Gastrocnemius medialis (tissue), 4 donors: Measurements from ENCODE around the gene DYSF. TPM values are rescaled to one million over a fixed set of nuclear protein-coding genes. Genes with fewer than 3 reads are reported as not detected.

ENCODE experiments used
- ATAC-seq, 2 donors: fragments of 150-250 bp; one replicate each; pipeline ENCODE4 v1.9.1; 2016
- DNase-seq, 2 donors: peaks; one replicate each; pipeline ENCODE4 v3.0.0-alpha.2; 2019
- H3K27ac ChIP-seq, 4 donors: fragments of 200-600 bp; sonication (generic); 1 replicate in 1 of 4; 2 replicates in 3 of 4; pipeline ENCODE4 v1.5.1; 2016 to 2018; ENCODE audit warnings: mild to moderate bottlenecking in 2 of 4, moderate library complexity in 1 of 4
- H3K27me3 ChIP-seq, 3 donors: fragments of 200-600 bp; sonication (generic) in 2 of 3; 1 replicate in 1 of 3; 2 replicates in 2 of 3; pipeline versions ENCODE4 v1.5.1 to v1.6.0; 2016 to 2019; ENCODE audit warnings: mild to moderate bottlenecking in 1 of 3, moderate library complexity in 1 of 3
- H3K36me3 ChIP-seq, 2 donors: fragments of 200-600 bp; sonication (generic) in 1 of 2; one replicate each; pipeline ENCODE4 v1.5.1; 2017 to 2018
- H3K4me1 ChIP-seq, 2 donors: fragments of 200-600 bp; sonication (generic) in 1 of 2; one replicate each; pipeline ENCODE4 v1.5.1; 2016 to 2017; ENCODE audit warnings: mild to moderate bottlenecking in 2 of 2
- H3K4me3 ChIP-seq, 4 donors: fragments of 200-600 bp; sonication (generic) in 3 of 4; 1 replicate in 1 of 4; 2 replicates in 3 of 4; pipeline ENCODE4 v1.5.1; 2016 to 2019; ENCODE audit warnings: mild to moderate bottlenecking in 2 of 4
- H3K9me3 ChIP-seq, 3 donors: fragments of 200-600 bp; sonication (generic) in 2 of 3; 1 replicate in 1 of 3; 2 replicates in 2 of 3; pipeline ENCODE4 v1.5.1; 2016 to 2019
- CTCF ChIP-seq, 5 experiments: fragments of 450-650 bp in 3 of 5; fragments of 200-600 bp in 2 of 5; sonication (generic) in 2 of 5; IDR thresholded peaks in 4 of 5; conservative IDR thresholded peaks in 1 of 5; 1 replicate in 4 of 5; 2 replicates in 1 of 5; pipeline ENCODE4 v1.5.1; 2016 to 2019; ENCODE audit warnings: antibody characterized with exemption in 5 of 5, mild to moderate bottlenecking in 3 of 5, moderate library complexity in 3 of 5
- POLR2A ChIP-seq, 2 donors: fragments of 450-650 bp; IDR thresholded peaks; one replicate each; pipeline ENCODE4 v1.6.1; 2017; ENCODE audit warnings: antibody characterized with exemption in 2 of 2, mild to moderate bottlenecking in 2 of 2, moderate library complexity in 2 of 2
- in situ Hi-C, 4 donors: fragments of 200-750 bp; cut with MboI; loops; one replicate each; pipeline versions ENCODE4 v1.15.0 to v1.8.0; 2017; ENCODE audit warnings: low sequenced_read_pairs in 4 of 4
- intact Hi-C: fragments of 100-400 bp; cut with DNase I; formaldehyde crosslinking; loops from one replicate; pipeline ENCODE4 v1.15.1; 2023; ENCODE audit warnings: low total_unique reads
- total RNA-seq, 4 donors: library from RNA; depleted of rRNA; stranded (reverse); fragments of >200 nt; gene quantifications; one replicate each; pipeline versions ENCODE4 v1.1.0 to v1.2.3, GENCODE V29; 2016

DYSF gene
- total RNA-seq, 4 donors from 2014 or later: 40.7 to 267 (median 153) TPM

- Histone ChIP-seq H3K27ac (no peak overlapping the region), H3K4me1 (no peaks in the 10 kb centered on the region), H3K4me3 (no peak overlapping the region), H3K9me3 (no peaks in the 10 kb centered on the region), H3K27me3 (no peaks in the 10 kb centered on the region), H3K36me3 (peaks cover 0 to 84% of the 10 kb centered on the region in 2 donors)
- TF ChIP-seq POLR2A (IDR thresholded peaks at IDR 0.05) (no peak), CTCF (IDR thresholded peaks at IDR 0.05 in 4 of 5, conservative IDR thresholded peaks at IDR 0.05 in 1 of 5) (no peak)
- intact Hi-C loops (no loop called here), in situ Hi-C loops (loop anchor here in 2 of 4 donors (25.0 kb wide), 1 partner anchor 1023 kb away; no protein-coding TSS in a partner anchor)
- DNase-seq (no peak), ATAC-seq (no peak)
Observed at GRCh38 chr2:71563872-71564271, 110.5 kb downstream of the DYSF start.

- in situ Hi-C loops (loop anchor here in 2 of 4 donors (25.0 kb wide), 1 partner anchor 1023 kb away; no protein-coding TSS in a partner anchor), intact Hi-C loops (no loop called here)
- Histone ChIP-seq H3K27ac (no peak overlapping the region), H3K27me3 (no peaks in the 10 kb centered on the region), H3K4me3 (no peak overlapping the region), H3K36me3 (peaks cover 0 to 85% of the 10 kb centered on the region in 2 donors), H3K9me3 (no peaks in the 10 kb centered on the region), H3K4me1 (no peaks in the 10 kb centered on the region)
- DNase-seq (no peak), ATAC-seq (no peak)
- TF ChIP-seq CTCF (IDR thresholded peaks at IDR 0.05 in 4 of 5, conservative IDR thresholded peaks at IDR 0.05 in 1 of 5) (no peak), POLR2A (IDR thresholded peaks at IDR 0.05) (no peak)
Observed at GRCh38 chr2:71564361-71564760, 111.0 kb downstream of the DYSF start.

GRCh38 chr2:71564790-71565189 lies 111.4 kb downstream of the DYSF start:
- no peak overlapping the region for H3K4me3 ChIP-seq
- no peak for ATAC-seq
- H3K27ac ChIP-seq: no peak overlapping the region
- in situ Hi-C loops (loop anchor here in 2 of 4 donors (25.0 kb wide), 1 partner anchor 1023 kb away; no protein-coding TSS in a partner anchor), intact Hi-C loops (no loop called here)
- no peaks in the 10 kb centered on the region for H3K27me3 ChIP-seq
- peaks cover 0 to 85% of the 10 kb centered on the region in 2 donors for H3K36me3 ChIP-seq
- no peak for DNase-seq
- no peaks in the 10 kb centered on the region for H3K4me1 ChIP-seq
- H3K9me3 ChIP-seq: no peaks in the 10 kb centered on the region
- no peak for TF ChIP-seq POLR2A (IDR thresholded peaks at IDR 0.05)
- no peak for TF ChIP-seq CTCF (IDR thresholded peaks at IDR 0.05 in 4 of 5, conservative IDR thresholded peaks at IDR 0.05 in 1 of 5)

GRCh38 chr2:71566372-71566771 lies 113.0 kb downstream of the DYSF start:
- H3K36me3 ChIP-seq: peaks cover 0 to 94% of the 10 kb centered on the region in 2 donors
- intact Hi-C loops: no loop called here
- in situ Hi-C loops: loop anchor here in 2 of 4 donors (25.0 kb wide), 1 partner anchor 1021 kb away; no protein-coding TSS in a partner anchor

More at GRCh38 chr2:71566372-71566771, 113.0 kb downstream of the DYSF start:
- H3K4me1 ChIP-seq: no peaks in the 10 kb centered on the region
- no peaks in the 10 kb centered on the region for H3K27me3 ChIP-seq
- no peak overlapping the region for H3K4me3 ChIP-seq
- DNase-seq (no peak), ATAC-seq (no peak)
- H3K27ac ChIP-seq: no peak overlapping the region
- no peak for TF ChIP-seq POLR2A (IDR thresholded peaks at IDR 0.05)
- no peak for TF ChIP-seq CTCF (IDR thresholded peaks at IDR 0.05 in 4 of 5, conservative IDR thresholded peaks at IDR 0.05 in 1 of 5)
- no peaks in the 10 kb centered on the region for H3K9me3 ChIP-seq
